ENCODE data around the gene FSIP1. TPM values are rescaled to one million over a fixed set of nuclear protein-coding genes. Genes with fewer than 3 reads are reported as not detected.

The FSIP1 gene
- total RNA-seq, 4 donors from 2014 or later = 0.17 TPM; not detected in 3

GRCh38 chr15:39578851-39579486, 203.7 kb downstream of the FSIP1 start:
- TF ChIP-seq POLR2A (IDR thresholded peaks at IDR 0.05) = no peak
- no peak for TF ChIP-seq CTCF (IDR thresholded peaks at IDR 0.05)
- intact Hi-C loops (cut with DNase I; ENCODE audit: low total_unique reads) = no loop called here
- DNase-seq (ENCODE audit: low spot score in 2 of 2) = no peak
- no peak overlapping the region for H3K4me3 ChIP-seq (ENCODE audit: low read depth, poor library complexity, severe bottlenecking)
- 49 to 50% methylated on average over 5 of the region's 5 CpGs for whole genome bisulfite sequencing, 2 donors

DNA sequence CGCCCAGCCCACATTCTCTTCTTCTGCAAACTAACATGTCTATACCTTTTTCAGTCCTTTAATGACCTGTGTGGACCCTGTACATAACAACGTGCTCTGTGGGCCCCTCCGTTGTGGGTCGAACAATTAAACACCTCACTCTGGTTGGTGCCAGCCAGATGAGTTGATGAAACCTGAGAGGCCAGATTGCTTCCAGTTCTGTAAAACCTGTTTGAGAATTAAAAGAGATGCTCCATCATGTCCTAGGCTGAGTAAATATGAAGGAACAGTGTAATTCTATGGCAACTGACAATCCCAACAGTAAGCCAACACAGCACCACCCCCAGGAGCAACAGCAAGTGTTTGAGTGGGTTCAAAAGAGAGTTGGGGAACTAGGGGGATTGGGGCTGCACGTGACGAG, 207.5 kb downstream of the FSIP1 start:
- 71 to 82% methylated on average over 6 of the region's 6 CpGs for WGBS, 2 donors
- intact Hi-C loops (cut with DNase I; ENCODE audit: low total_unique reads) = no loop called here
- H3K4me3 ChIP-seq (ENCODE audit: low read depth, poor library complexity, severe bottlenecking) = no peak overlapping the region
- TF ChIP-seq POLR2A (IDR thresholded peaks at IDR 0.05) = no peak
- TF ChIP-seq CTCF (IDR thresholded peaks at IDR 0.05) = no peak
- DNase-seq (ENCODE audit: low spot score in 2 of 2) = no peak

DNA sequence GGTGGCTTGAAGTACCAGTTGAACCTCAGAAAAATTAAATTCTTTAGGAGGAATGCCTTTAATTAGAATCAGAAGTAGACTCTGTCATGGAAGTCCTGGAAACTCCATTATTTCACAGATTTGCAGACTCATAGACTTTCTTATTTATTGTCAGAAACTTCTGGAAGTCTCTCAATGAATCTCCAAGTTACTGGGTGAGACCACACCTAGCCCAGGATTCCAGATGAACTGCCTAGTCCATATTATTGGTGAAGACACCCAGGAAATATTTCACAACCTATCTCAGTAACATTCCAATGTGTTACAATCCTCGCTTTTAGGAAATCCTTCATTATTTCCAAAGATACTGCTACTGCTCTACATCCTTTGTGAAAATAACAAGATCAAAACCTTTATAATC, 208.2 kb downstream of the FSIP1 start:
- no peak overlapping the region for H3K4me3 ChIP-seq (ENCODE audit: low read depth, poor library complexity, severe bottlenecking)
- DNase-seq (ENCODE audit: low spot score in 2 of 2) = no peak
- intact Hi-C loops (cut with DNase I; ENCODE audit: low total_unique reads) = no loop called here
- WGBS, 2 donors = 33 to 47% methylated on average over 1 of the region's 1 CpG
- TF ChIP-seq POLR2A (IDR thresholded peaks at IDR 0.05) = no peak

- DNase-seq (ENCODE audit: low spot score in 2 of 2) = no peak
- 31 to 40% methylated on average over 4 of the region's 4 CpGs for WGBS, 2 donors
- TF ChIP-seq POLR2A (IDR thresholded peaks at IDR 0.05) (no peak), CTCF (IDR thresholded peaks at IDR 0.05) (no peak)
- intact Hi-C loops (cut with DNase I; ENCODE audit: low total_unique reads) = no loop called here
- H3K4me3 ChIP-seq (ENCODE audit: low read depth, poor library complexity, severe bottlenecking) = no peak overlapping the region
Observed at GRCh38 chr15:39573844-39574243, 208.8 kb downstream of the FSIP1 start.

- DNase-seq (ENCODE audit: low spot score in 2 of 2) = no peak
- WGBS, 2 donors = 94 to 96% methylated on average over 2 of the region's 2 CpGs
- TF ChIP-seq POLR2A (IDR thresholded peaks at IDR 0.05) = no peak
- TF ChIP-seq CTCF (IDR thresholded peaks at IDR 0.05) = no peak
- intact Hi-C loops (cut with DNase I; ENCODE audit: low total_unique reads) = no loop called here
- no peak overlapping the region for H3K4me3 ChIP-seq (ENCODE audit: low read depth, poor library complexity, severe bottlenecking)
Observed at GRCh38 chr15:39573287-39573686, 209.4 kb downstream of the FSIP1 start.

GRCh38 chr15:39565851-39566250, 216.8 kb downstream of the FSIP1 start:
- 80 to 91% methylated on average over 2 of the region's 2 CpGs for WGBS, 2 donors
- H3K4me3 ChIP-seq (ENCODE audit: low read depth, poor library complexity, severe bottlenecking) = no peak overlapping the region
- intact Hi-C loops (cut with DNase I; ENCODE audit: low total_unique reads) = no loop called here
- TF ChIP-seq CTCF (IDR thresholded peaks at IDR 0.05) (no peak), POLR2A (IDR thresholded peaks at IDR 0.05) (no peak)
- DNase-seq (ENCODE audit: low spot score in 2 of 2) = no peak

All from lower leg skin (tissue), 4 donors.